CD4-positive, alpha-beta T cell treated with Interleukin-21 for 1 hour (primary cell): ENCODE data around the gene SHANK1.

Experiments
- DNase-seq: peaks from one replicate; pipeline ENCODE4 v3.0.0-alpha.2; 2020

Gene SHANK1

GRCh38 chr19:50710612-50711011 is 9.0 kb downstream of the SHANK1 start:
- no peak for DNase-seq

GRCh38 chr19:50710094-50710493 is 9.5 kb downstream of the SHANK1 start:
- no peak for DNase-seq

GRCh38 chr19:50708179-50708879 is 11.3 kb downstream of the SHANK1 start:
- no peak for DNase-seq

- DNase-seq: no peak
Observed at GRCh38 chr19:50706387-50706786, 13.2 kb downstream of the SHANK1 start.

GRCh38 chr19:50705422-50706019 is 14.1 kb downstream of the SHANK1 start:
- DNase-seq: peak; percentile 24

GRCh38 chr19:50703915-50704796 is 15.4 kb downstream of the SHANK1 start:
- no peak for DNase-seq

GRCh38 chr19:50702871-50703829 is 16.5 kb downstream of the SHANK1 start:
- DNase-seq: no peak

GRCh38 chr19:50702158-50702870 is 17.3 kb downstream of the SHANK1 start:
- no peak for DNase-seq

- DNase-seq: no peak
Observed at GRCh38 chr19:50701367-50701985, 18.1 kb downstream of the SHANK1 start.

- DNase-seq: no peak
Observed at GRCh38 chr19:50697414-50698124, 22.0 kb downstream of the SHANK1 start.

- no peak for DNase-seq
Observed at GRCh38 chr19:50696094-50696483, 23.5 kb downstream of the SHANK1 start.

GRCh38 chr19:50695251-50696093 is 24.1 kb downstream of the SHANK1 start:
- no peak for DNase-seq

GRCh38 chr19:50694815-50695145 is 24.8 kb downstream of the SHANK1 start:
- no peak for DNase-seq

GRCh38 chr19:50693064-50693975 is 26.3 kb downstream of the SHANK1 start:
- DNase-seq: no peak

GRCh38 chr19:50690439-50690838 is 29.2 kb downstream of the SHANK1 start:
- no peak for DNase-seq

- DNase-seq: no peak
Observed at GRCh38 chr19:50688766-50689165, 30.8 kb downstream of the SHANK1 start.

- no peak for DNase-seq
Observed at GRCh38 chr19:50686310-50687032, 33.1 kb downstream of the SHANK1 start.
